Gastrocnemius medialis (tissue), 4 donors: Measurements from ENCODE around the gene ANO6. TPM values are rescaled to one million over a fixed set of nuclear protein-coding genes. Genes with fewer than 3 reads are reported as not detected.

Experiments used
- ATAC-seq, 2 donors: fragments of 150-250 bp; one replicate each; pipeline ENCODE4 v1.9.1; 2016
- DNase-seq, 2 donors: peaks; one replicate each; pipeline ENCODE4 v3.0.0-alpha.2; 2019
- H3K27ac ChIP-seq, 4 donors: fragments of 200-600 bp; sonication (generic); 1 replicate in 1 of 4; 2 replicates in 3 of 4; pipeline ENCODE4 v1.5.1; 2016 to 2018; ENCODE audit warnings: mild to moderate bottlenecking in 2 of 4, moderate library complexity in 1 of 4
- H3K27me3 ChIP-seq, 3 donors: fragments of 200-600 bp; sonication (generic) in 2 of 3; 1 replicate in 1 of 3; 2 replicates in 2 of 3; pipeline versions ENCODE4 v1.5.1 to v1.6.0; 2016 to 2019; ENCODE audit warnings: mild to moderate bottlenecking in 1 of 3, moderate library complexity in 1 of 3
- H3K36me3 ChIP-seq, 2 donors: fragments of 200-600 bp; sonication (generic) in 1 of 2; one replicate each; pipeline ENCODE4 v1.5.1; 2017 to 2018
- H3K4me1 ChIP-seq, 2 donors: fragments of 200-600 bp; sonication (generic) in 1 of 2; one replicate each; pipeline ENCODE4 v1.5.1; 2016 to 2017; ENCODE audit warnings: mild to moderate bottlenecking in 2 of 2
- H3K4me3 ChIP-seq, 4 donors: fragments of 200-600 bp; sonication (generic) in 3 of 4; 1 replicate in 1 of 4; 2 replicates in 3 of 4; pipeline ENCODE4 v1.5.1; 2016 to 2019; ENCODE audit warnings: mild to moderate bottlenecking in 2 of 4
- H3K9me3 ChIP-seq, 3 donors: fragments of 200-600 bp; sonication (generic) in 2 of 3; 1 replicate in 1 of 3; 2 replicates in 2 of 3; pipeline ENCODE4 v1.5.1; 2016 to 2019
- POLR2A ChIP-seq, 2 donors: fragments of 450-650 bp; IDR thresholded peaks; one replicate each; pipeline ENCODE4 v1.6.1; 2017; ENCODE audit warnings: antibody characterized with exemption in 2 of 2, mild to moderate bottlenecking in 2 of 2, moderate library complexity in 2 of 2
- in situ Hi-C, 4 donors: fragments of 200-750 bp; cut with MboI; loops; one replicate each; pipeline versions ENCODE4 v1.15.0 to v1.8.0; 2017; ENCODE audit warnings: low sequenced_read_pairs in 4 of 4
- intact Hi-C: fragments of 100-400 bp; cut with DNase I; formaldehyde crosslinking; loops from one replicate; pipeline ENCODE4 v1.15.1; 2023; ENCODE audit warnings: low total_unique reads
- total RNA-seq, 4 donors: library from RNA; depleted of rRNA; stranded (reverse); fragments of >200 nt; gene quantifications; one replicate each; pipeline versions ENCODE4 v1.1.0 to v1.2.3, GENCODE V29; 2016
- TF ChIP-seq, protein P1 (sequence below), 5 experiments: fragments of 450-650 bp in 3 of 5; fragments of 200-600 bp in 2 of 5; sonication (generic) in 2 of 5; IDR thresholded peaks in 4 of 5; conservative IDR thresholded peaks in 1 of 5; 1 replicate in 4 of 5; 2 replicates in 1 of 5; pipeline ENCODE4 v1.5.1; 2016 to 2019; ENCODE audit warnings: antibody characterized with exemption in 5 of 5, mild to moderate bottlenecking in 3 of 5, moderate library complexity in 3 of 5

Gene ANO6
- total RNA-seq, 4 donors from 2014 or later = 75.4 to 100 (median 91.8) TPM

GRCh38 chr12:45427042-45427441 is 211.1 kb downstream of the ANO6 start:
- intact Hi-C loops (no loop called here), in situ Hi-C loops (no loop called here)
- Histone ChIP-seq H3K4me3 (no peak overlapping the region), H3K36me3 (peaks cover 0 to 94% of the 10 kb centered on the region in 2 donors), H3K27me3 (no peaks in the 10 kb centered on the region), H3K9me3 (no peaks in the 10 kb centered on the region), H3K4me1 (no peaks in the 10 kb centered on the region), H3K27ac (no peak overlapping the region)
- ATAC-seq (no peak), DNase-seq (no peak)
- TF ChIP-seq POLR2A (IDR thresholded peaks at IDR 0.05) = no peak
- TF ChIP-seq, protein P1, sequence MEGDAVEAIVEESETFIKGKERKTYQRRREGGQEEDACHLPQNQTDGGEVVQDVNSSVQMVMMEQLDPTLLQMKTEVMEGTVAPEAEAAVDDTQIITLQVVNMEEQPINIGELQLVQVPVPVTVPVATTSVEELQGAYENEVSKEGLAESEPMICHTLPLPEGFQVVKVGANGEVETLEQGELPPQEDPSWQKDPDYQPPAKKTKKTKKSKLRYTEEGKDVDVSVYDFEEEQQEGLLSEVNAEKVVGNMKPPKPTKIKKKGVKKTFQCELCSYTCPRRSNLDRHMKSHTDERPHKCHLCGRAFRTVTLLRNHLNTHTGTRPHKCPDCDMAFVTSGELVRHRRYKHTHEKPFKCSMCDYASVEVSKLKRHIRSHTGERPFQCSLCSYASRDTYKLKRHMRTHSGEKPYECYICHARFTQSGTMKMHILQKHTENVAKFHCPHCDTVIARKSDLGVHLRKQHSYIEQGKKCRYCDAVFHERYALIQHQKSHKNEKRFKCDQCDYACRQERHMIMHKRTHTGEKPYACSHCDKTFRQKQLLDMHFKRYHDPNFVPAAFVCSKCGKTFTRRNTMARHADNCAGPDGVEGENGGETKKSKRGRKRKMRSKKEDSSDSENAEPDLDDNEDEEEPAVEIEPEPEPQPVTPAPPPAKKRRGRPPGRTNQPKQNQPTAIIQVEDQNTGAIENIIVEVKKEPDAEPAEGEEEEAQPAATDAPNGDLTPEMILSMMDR (IDR thresholded peaks at IDR 0.05 in 4 of 5, conservative IDR thresholded peaks at IDR 0.05 in 1 of 5) = no peak

DNA sequence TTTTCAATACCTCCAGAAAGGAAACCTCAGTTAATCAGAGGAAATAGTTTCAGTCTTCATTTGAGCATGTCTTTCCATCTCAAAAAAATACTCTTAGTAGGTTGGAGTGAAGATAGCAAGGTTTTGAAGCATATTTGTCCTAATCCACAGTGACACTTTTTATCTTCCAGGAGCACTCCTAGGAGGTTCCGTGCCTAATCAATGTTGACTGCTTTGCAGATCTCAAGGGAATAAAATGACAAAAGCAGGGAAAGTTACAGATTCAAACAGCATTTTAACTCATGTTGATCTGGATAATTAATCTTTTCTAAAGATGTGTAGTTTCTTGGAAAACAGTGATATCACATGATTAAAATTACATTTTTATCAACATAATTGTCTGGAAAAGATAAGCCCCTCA is 213.9 kb downstream of the ANO6 start:
- in situ Hi-C loops = no loop called here
- no peaks in the 10 kb centered on the region for H3K9me3 ChIP-seq
- no peak for ATAC-seq
- H3K4me1 ChIP-seq = peaks cover 0 to 6% of the 10 kb centered on the region in 2 donors
- peaks cover 0 to 66% of the 10 kb centered on the region in 2 donors for H3K36me3 ChIP-seq
- no peak overlapping the region for H3K4me3 ChIP-seq
- no peak for DNase-seq
- TF ChIP-seq POLR2A (IDR thresholded peaks at IDR 0.05) = no peak
- TF ChIP-seq, protein P1 (IDR thresholded peaks at IDR 0.05 in 4 of 5, conservative IDR thresholded peaks at IDR 0.05 in 1 of 5) = no peak
- intact Hi-C loops = no loop called here
- no peak overlapping the region for H3K27ac ChIP-seq
- no peaks in the 10 kb centered on the region for H3K27me3 ChIP-seq

DNA sequence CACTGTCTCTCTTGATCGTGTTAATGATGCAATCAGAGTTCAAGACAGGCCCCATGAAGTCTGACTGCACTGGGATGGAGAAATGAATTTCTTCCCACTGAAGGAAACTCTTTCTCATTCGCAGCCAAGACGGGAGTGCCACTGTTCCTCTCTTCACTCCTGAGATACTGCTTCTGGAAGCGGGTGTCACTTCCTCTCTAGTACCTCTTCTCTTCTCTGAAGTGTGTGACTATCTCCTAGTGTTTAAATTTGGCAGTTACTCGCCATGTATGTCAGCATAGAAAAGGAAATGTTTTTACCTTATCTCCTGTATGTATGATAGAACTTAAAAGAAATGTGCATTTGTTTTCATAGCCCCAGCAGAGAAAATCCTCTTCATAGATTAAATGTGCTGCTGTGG is 215.2 kb downstream of the ANO6 start:
- Histone ChIP-seq H3K4me1 (peaks cover 0 to 16% of the 10 kb centered on the region in 2 donors), H3K27ac (no peak overlapping the region), H3K27me3 (no peaks in the 10 kb centered on the region), H3K36me3 (peaks cover 0 to 55% of the 10 kb centered on the region in 2 donors), H3K9me3 (no peaks in the 10 kb centered on the region), H3K4me3 (no peak overlapping the region)
- TF ChIP-seq, protein P1 (IDR thresholded peaks at IDR 0.05 in 4 of 5, conservative IDR thresholded peaks at IDR 0.05 in 1 of 5) = no peak
- no peak for TF ChIP-seq POLR2A (IDR thresholded peaks at IDR 0.05)
- in situ Hi-C loops = no loop called here
- intact Hi-C loops = no loop called here
- no peak for DNase-seq
- no peak for ATAC-seq

- intact Hi-C loops = no loop called here
- DNase-seq = no peak
- Histone ChIP-seq H3K36me3 (peaks cover 0 to 39% of the 10 kb centered on the region in 2 donors), H3K27me3 (no peaks in the 10 kb centered on the region), H3K4me1 (peaks cover 0 to 16% of the 10 kb centered on the region in 2 donors), H3K4me3 (no peak overlapping the region), H3K9me3 (no peaks in the 10 kb centered on the region), H3K27ac (no peak overlapping the region)
- in situ Hi-C loops = no loop called here
- TF ChIP-seq, protein P1 (IDR thresholded peaks at IDR 0.05 in 4 of 5, conservative IDR thresholded peaks at IDR 0.05 in 1 of 5) = no peak
- no peak for TF ChIP-seq POLR2A (IDR thresholded peaks at IDR 0.05)
- no peak for ATAC-seq
These were observed 216.8 kb downstream of the ANO6 start for GRCh38 chr12:45432710-45433109.

- Histone ChIP-seq H3K4me1 (peaks cover 0 to 16% of the 10 kb centered on the region in 2 donors), H3K9me3 (no peaks in the 10 kb centered on the region), H3K27ac (no peak overlapping the region), H3K27me3 (no peaks in the 10 kb centered on the region), H3K36me3 (peaks cover 0 to 31% of the 10 kb centered on the region in 2 donors), H3K4me3 (no peak overlapping the region)
- intact Hi-C loops = no loop called here
- TF ChIP-seq, protein P1 (IDR thresholded peaks at IDR 0.05 in 4 of 5, conservative IDR thresholded peaks at IDR 0.05 in 1 of 5) = no peak
- TF ChIP-seq POLR2A (IDR thresholded peaks at IDR 0.05) = no peak
- in situ Hi-C loops = no loop called here
- DNase-seq = no peak
- ATAC-seq = no peak
These were observed 217.6 kb downstream of the ANO6 start for GRCh38 chr12:45433441-45433868.
